ENCODE results near the gene EGLN3.

GRCh38 chr14:33930439-33930838, 20.4 kb downstream of the EGLN3 start:
- TF ChIP-seq EZH2 (IDR thresholded peaks at IDR 0.05; ENCODE audit: borderline replicate concordance, low read length): no peak
- TF ChIP-seq CTCF (IDR thresholded peaks at IDR 0.05; ENCODE audit: low read length): no peak

All from OCI-LY1 (cell line).